OCI-LY1 (cell line): Measurements from ENCODE around the gene VPS36.
"Not testable (repeated sequence)": the region's sequence is repeated elsewhere in the genome, so short reads cannot be mapped to it uniquely, and the experiment has no call there.

Source experiments
- CTCF ChIP-seq: fragments of 200-600 bp; sonication (generic), shearing (Covaris generic); IDR thresholded peaks from 2 replicates; pipeline ENCODE4 v1.5.1; 2017; ENCODE audit warnings: mild to moderate bottlenecking, antibody characterized with exemption, low read length, moderate library complexity, mixed read lengths
- EZH2 ChIP-seq: fragments of 200-600 bp; sonication (generic), shearing (Covaris generic); IDR thresholded peaks from 2 replicates; pipeline ENCODE4 v1.8.0; 2017; ENCODE audit warnings: borderline replicate concordance, mixed run types, mild to moderate bottlenecking, antibody characterized with exemption, low read length, moderate library complexity, mixed read lengths

DNA sequence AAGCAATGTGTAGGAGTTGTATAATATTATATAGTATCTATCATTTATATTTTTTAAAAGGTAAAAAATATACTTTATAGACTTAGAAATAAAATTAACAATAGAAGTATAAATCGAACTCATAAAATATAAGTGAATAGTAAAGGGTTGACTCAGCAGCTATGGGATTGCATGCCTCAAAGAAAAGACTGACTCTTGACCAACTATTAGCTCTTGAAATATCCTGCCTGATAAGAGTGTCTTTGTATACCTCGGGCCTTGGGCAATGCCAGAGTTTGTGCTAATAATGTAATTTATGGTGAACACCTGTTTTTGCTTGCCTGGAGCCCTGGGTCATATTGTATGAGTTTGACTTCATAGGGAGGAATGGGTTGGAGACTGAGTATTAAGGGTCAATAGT lies 36.6 kb upstream of the VPS36 start:
- not testable (repeated sequence) for TF ChIP-seq EZH2, CTCF
